Measurements from ENCODE around the gene DLGAP4.

GRCh38 chr20:36308353-36308752 lies 2.2 kb downstream of the DLGAP4 start:
- TF ChIP-seq ARNTL (CRISPR knock-in tag; IDR thresholded peaks at IDR 0.05; ENCODE audit: borderline replicate concordance, low read depth) (no peak), ZFP30 (CRISPR knock-in tag; IDR thresholded peaks at IDR 0.05) (no peak), PATZ1 (CRISPR knock-in tag; IDR thresholded peaks at IDR 0.05; ENCODE audit: borderline replicate concordance) (no peak), ZNF565 (CRISPR knock-in tag; conservative IDR thresholded peaks at IDR 0.05; ENCODE audit: low read depth) (no peak), SNAI2 (CRISPR knock-in tag; IDR thresholded peaks at IDR 0.05) (no peak), BACH2 (CRISPR knock-in tag; IDR thresholded peaks at IDR 0.05; ENCODE audit: borderline replicate concordance) (no peak), CSRNP3 (CRISPR knock-in tag; IDR thresholded peaks at IDR 0.05) (no peak), RARB (CRISPR knock-in tag; IDR thresholded peaks at IDR 0.05) (no peak), TSHZ2 (CRISPR knock-in tag; IDR thresholded peaks at IDR 0.05) (no peak), ISL1 (CRISPR knock-in tag; IDR thresholded peaks at IDR 0.05) (no peak), TOX (CRISPR knock-in tag; IDR thresholded peaks at IDR 0.05; ENCODE audit: borderline replicate concordance) (no peak), OSR1 (CRISPR knock-in tag; IDR thresholded peaks at IDR 0.05) (no peak)

Data from SK-N-SH treated with all-trans-retinoic acid at 6 μM for 48 hours (cell line).